ENCODE measurements around the gene PTPRK.

DNA sequence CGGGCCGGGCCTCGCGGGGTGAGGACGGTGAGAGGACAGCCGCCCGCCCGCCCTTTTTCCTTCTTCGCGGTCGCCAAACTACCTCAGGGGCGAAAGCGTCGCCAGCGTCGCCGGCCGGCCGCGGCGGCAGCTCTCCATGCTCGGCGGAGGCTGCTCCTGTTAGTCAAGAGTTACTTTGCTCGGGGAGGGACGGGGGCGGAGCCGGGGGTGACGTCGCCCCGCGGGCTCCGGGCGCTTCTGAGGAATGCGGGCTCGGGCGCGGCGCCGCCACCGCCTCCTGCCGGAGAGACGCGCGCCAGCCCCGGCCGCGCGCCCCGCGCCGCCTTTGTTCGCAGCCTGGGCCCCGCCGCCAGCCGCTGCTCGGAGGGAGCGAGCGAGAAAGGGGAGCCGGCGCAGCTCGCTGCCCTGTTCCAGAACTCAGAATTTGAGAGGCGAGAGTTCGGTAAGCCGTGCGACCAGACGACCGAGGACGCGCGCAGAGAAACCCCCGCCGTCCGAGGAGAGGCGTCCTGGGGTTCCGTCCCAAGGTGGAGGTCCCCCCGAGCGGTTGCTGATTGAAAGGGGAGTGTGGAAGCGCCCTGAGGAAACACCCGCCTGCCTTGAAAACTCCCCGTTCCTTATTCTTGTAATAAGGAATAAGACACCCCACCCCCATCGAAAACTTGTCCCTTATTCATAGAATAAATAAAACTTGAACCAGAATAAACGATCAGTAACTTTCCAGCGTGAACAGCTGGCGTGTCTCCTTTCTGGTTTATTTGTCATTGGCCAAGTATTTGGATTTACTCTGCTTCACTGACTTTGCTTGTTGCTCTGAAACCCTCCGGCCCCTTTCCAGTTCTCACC, at the start of gene PTPRK:
- TF ChIP-seq, protein P1, sequence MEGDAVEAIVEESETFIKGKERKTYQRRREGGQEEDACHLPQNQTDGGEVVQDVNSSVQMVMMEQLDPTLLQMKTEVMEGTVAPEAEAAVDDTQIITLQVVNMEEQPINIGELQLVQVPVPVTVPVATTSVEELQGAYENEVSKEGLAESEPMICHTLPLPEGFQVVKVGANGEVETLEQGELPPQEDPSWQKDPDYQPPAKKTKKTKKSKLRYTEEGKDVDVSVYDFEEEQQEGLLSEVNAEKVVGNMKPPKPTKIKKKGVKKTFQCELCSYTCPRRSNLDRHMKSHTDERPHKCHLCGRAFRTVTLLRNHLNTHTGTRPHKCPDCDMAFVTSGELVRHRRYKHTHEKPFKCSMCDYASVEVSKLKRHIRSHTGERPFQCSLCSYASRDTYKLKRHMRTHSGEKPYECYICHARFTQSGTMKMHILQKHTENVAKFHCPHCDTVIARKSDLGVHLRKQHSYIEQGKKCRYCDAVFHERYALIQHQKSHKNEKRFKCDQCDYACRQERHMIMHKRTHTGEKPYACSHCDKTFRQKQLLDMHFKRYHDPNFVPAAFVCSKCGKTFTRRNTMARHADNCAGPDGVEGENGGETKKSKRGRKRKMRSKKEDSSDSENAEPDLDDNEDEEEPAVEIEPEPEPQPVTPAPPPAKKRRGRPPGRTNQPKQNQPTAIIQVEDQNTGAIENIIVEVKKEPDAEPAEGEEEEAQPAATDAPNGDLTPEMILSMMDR (IDR thresholded peaks at IDR 0.05 in 2 of 3, conservative IDR thresholded peaks at IDR 0.05 in 1 of 3; ENCODE audit: control insufficient read depth in 2 of 3, extremely low read depth in 1 of 3, insufficient read depth in 1 of 3, low read depth in 3 of 3, low read length in 3 of 3): peak in 2 of 3 experiments; percentile 11 to 29; a peak in 2 of 6 replicates
- no peak for TF ChIP-seq HCFC1 (IDR thresholded peaks at IDR 0.05; ENCODE audit: low read length)
- no peak for TF ChIP-seq RELA (IDR thresholded peaks at IDR 0.05; ENCODE audit: borderline replicate concordance, partially characterized antibody)
- TF ChIP-seq ZBED1 (IDR thresholded peaks at IDR 0.05; ENCODE audit: borderline replicate concordance): no peak
- TF ChIP-seq, protein P2, sequence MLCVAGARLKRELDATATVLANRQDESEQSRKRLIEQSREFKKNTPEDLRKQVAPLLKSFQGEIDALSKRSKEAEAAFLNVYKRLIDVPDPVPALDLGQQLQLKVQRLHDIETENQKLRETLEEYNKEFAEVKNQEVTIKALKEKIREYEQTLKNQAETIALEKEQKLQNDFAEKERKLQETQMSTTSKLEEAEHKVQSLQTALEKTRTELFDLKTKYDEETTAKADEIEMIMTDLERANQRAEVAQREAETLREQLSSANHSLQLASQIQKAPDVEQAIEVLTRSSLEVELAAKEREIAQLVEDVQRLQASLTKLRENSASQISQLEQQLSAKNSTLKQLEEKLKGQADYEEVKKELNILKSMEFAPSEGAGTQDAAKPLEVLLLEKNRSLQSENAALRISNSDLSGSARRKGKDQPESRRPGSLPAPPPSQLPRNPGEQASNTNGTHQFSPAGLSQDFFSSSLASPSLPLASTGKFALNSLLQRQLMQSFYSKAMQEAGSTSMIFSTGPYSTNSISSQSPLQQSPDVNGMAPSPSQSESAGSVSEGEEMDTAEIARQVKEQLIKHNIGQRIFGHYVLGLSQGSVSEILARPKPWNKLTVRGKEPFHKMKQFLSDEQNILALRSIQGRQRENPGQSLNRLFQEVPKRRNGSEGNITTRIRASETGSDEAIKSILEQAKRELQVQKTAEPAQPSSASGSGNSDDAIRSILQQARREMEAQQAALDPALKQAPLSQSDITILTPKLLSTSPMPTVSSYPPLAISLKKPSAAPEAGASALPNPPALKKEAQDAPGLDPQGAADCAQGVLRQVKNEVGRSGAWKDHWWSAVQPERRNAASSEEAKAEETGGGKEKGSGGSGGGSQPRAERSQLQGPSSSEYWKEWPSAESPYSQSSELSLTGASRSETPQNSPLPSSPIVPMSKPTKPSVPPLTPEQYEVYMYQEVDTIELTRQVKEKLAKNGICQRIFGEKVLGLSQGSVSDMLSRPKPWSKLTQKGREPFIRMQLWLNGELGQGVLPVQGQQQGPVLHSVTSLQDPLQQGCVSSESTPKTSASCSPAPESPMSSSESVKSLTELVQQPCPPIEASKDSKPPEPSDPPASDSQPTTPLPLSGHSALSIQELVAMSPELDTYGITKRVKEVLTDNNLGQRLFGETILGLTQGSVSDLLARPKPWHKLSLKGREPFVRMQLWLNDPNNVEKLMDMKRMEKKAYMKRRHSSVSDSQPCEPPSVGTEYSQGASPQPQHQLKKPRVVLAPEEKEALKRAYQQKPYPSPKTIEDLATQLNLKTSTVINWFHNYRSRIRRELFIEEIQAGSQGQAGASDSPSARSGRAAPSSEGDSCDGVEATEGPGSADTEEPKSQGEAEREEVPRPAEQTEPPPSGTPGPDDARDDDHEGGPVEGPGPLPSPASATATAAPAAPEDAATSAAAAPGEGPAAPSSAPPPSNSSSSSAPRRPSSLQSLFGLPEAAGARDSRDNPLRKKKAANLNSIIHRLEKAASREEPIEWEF (IDR thresholded peaks at IDR 0.05; ENCODE audit: insufficient replicate concordance, low read depth, low read length): no peak
- TF ChIP-seq SRF (IDR thresholded peaks at IDR 0.05; ENCODE audit: low read depth in 2 of 2, low read length in 2 of 2): no peak
- no peak for TF ChIP-seq RAD21 (IDR thresholded peaks at IDR 0.05; ENCODE audit: insufficient read depth, low read depth, low read length)
- no peak for TF ChIP-seq SMAD1 (IDR thresholded peaks at IDR 0.05; ENCODE audit: low read depth, partially characterized antibody)
- no peak for TF ChIP-seq BHLHE40 (IDR thresholded peaks at IDR 0.05; ENCODE audit: borderline replicate concordance in 1 of 2, low read depth in 2 of 2, low read length in 1 of 2)
- TF ChIP-seq, protein P3, sequence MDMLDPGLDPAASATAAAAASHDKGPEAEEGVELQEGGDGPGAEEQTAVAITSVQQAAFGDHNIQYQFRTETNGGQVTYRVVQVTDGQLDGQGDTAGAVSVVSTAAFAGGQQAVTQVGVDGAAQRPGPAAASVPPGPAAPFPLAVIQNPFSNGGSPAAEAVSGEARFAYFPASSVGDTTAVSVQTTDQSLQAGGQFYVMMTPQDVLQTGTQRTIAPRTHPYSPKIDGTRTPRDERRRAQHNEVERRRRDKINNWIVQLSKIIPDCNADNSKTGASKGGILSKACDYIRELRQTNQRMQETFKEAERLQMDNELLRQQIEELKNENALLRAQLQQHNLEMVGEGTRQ (IDR thresholded peaks at IDR 0.05; ENCODE audit: borderline replicate concordance, low read depth, low read length): no peak

Data from GM12878 (cell line).